Hepatocyte (in vitro differentiated cells): ENCODE measurements around the gene SIMC1. TPM values are rescaled to one million over a fixed set of nuclear protein-coding genes. Genes with fewer than 3 reads are reported as not detected.

Experiments
- DNase-seq: peaks from one replicate; pipeline ENCODE4 v3.0.0-alpha.2; 2016; ENCODE audit warnings: low spot score
- H2AFZ ChIP-seq: fragments of 200-600 bp; sonication (generic); 2 replicates; pipeline ENCODE4 v1.6.0; 2016; ENCODE audit warnings: antibody characterized with exemption, mild to moderate bottlenecking
- H3K27ac ChIP-seq: fragments of 200-600 bp; sonication (generic); 2 replicates; pipeline ENCODE4 v1.5.1; 2016; ENCODE audit warnings: mild to moderate bottlenecking
- H3K27me3 ChIP-seq: fragments of 200-600 bp; sonication (generic); 2 replicates; pipeline ENCODE4 v1.6.1; 2016
- H3K36me3 ChIP-seq: fragments of 200-600 bp; sonication (generic); replicated peaks from 2 replicates; pipeline ENCODE4 v1.5.1; 2016; ENCODE audit warnings: low read depth; ENCODE audit not compliant: insufficient read depth
- H3K4me1 ChIP-seq: fragments of 200-600 bp; sonication (generic); 2 replicates; pipeline ENCODE4 v1.5.1; 2016; ENCODE audit warnings: mild to moderate bottlenecking, moderate library complexity; ENCODE audit not compliant: insufficient read depth
- H3K4me2 ChIP-seq: fragments of 200-600 bp; sonication (generic); 2 replicates; pipeline ENCODE4 v1.6.0; 2016
- H3K4me3 ChIP-seq: fragments of 200-600 bp; sonication (generic); 2 replicates; pipeline ENCODE4 v1.5.1; 2016; ENCODE audit warnings: mild to moderate bottlenecking
- H3K79me2 ChIP-seq: fragments of 200-600 bp; sonication (generic); 2 replicates; pipeline ENCODE4 v1.6.0; 2017; ENCODE audit warnings: mild to moderate bottlenecking
- H3K9me2 ChIP-seq: fragments of 200-600 bp; sonication (generic); replicated peaks from 2 replicates; pipeline ENCODE4 v1.6.0; 2017; ENCODE audit warnings: mild to moderate bottlenecking; ENCODE audit not compliant: insufficient read depth
- H3K9me3 ChIP-seq: fragments of 200-600 bp; sonication (generic); 2 replicates; pipeline ENCODE4 v1.5.1; 2016; ENCODE audit warnings: low read depth, mild to moderate bottlenecking
- H4K20me1 ChIP-seq: fragments of 200-600 bp; sonication (generic); 2 replicates; pipeline ENCODE4 v1.6.0; 2016; ENCODE audit warnings: mild to moderate bottlenecking; ENCODE audit not compliant: insufficient read depth, poor library complexity, severe bottlenecking
- CTCF ChIP-seq: fragments of 200-600 bp; sonication (generic); IDR thresholded peaks from 2 replicates; pipeline ENCODE4 v1.5.1; 2016; ENCODE audit warnings: antibody characterized with exemption, mild to moderate bottlenecking; ENCODE audit not compliant: poor library complexity
- EZH2 ChIP-seq: fragments of 200-600 bp; sonication (generic); IDR thresholded peaks from 2 replicates; pipeline ENCODE4 v1.6.1; 2016; ENCODE audit warnings: antibody characterized with exemption, mild to moderate bottlenecking, borderline replicate concordance
- EZH2phosphoT487 ChIP-seq: fragments of 200-600 bp; sonication (generic); IDR thresholded peaks from one replicate; pipeline ENCODE4 v1.6.1; 2018; ENCODE audit warnings: antibody characterized with exemption, mild to moderate bottlenecking, low read depth, moderate library complexity; ENCODE audit not compliant: unreplicated experiment, severe bottlenecking
- WGBS: methylation state at CpG from one replicate; pipeline ENCODE4 v1.1.6; 2016; ENCODE audit warnings: low lambda C conversion rate; ENCODE audit errors: missing lambda C conversion rate; 5-methylcytosine and 5-hydroxymethylcytosine counted together
- polyA plus RNA-seq: library from polyadenylated mRNA; unstranded; fragments of >200 nt; fragmentation: Nextera tagmentation; extraction: Ambion mirVana; gene quantifications from 2 replicates; pipeline ENCODE4 v1.2.1, GENCODE V29; 2016
- total RNA-seq: library from RNA; depleted of rRNA; stranded (reverse); fragments of >200 nt; gene quantifications from 2 replicates; pipeline ENCODE4 v1.2.3, GENCODE V29; 2014

Gene SIMC1
- total and polyA plus RNA-seq, 2 experiments from 2014 or later = 34.7 to 37.6 TPM

GRCh38 chr5:176387384-176387925, 149.2 kb downstream of the SIMC1 start:
- Histone ChIP-seq H3K4me3 (peak overlapping the region; percentile 45), H3K36me3 (no peaks in the 10 kb centered on the region), H3K9me3 (no peaks in the 10 kb centered on the region), H3K27ac (peak overlapping the region; percentile 62), H3K79me2 (peaks cover 38% of the 10 kb centered on the region), H3K9me2 (no peaks in the 10 kb centered on the region), H2AFZ (no peak overlapping the region), H3K4me1 (peaks cover 14% of the 10 kb centered on the region), H4K20me1 (no peaks in the 10 kb centered on the region), H3K4me2 (peak overlapping the region; percentile 84), H3K27me3 (no peaks in the 10 kb centered on the region)
- no peak for DNase-seq
- TF ChIP-seq EZH2phosphoT487 (no peak), CTCF (no peak)
- WGBS = 44% methylated on average over 8 of the region's 8 CpGs

- Histone ChIP-seq H2AFZ (peak overlapping the region; percentile 56), H3K27ac (peak overlapping the region; percentile 62), H4K20me1 (no peaks in the 10 kb centered on the region), H3K36me3 (no peaks in the 10 kb centered on the region), H3K9me2 (no peaks in the 10 kb centered on the region), H3K4me2 (peak overlapping the region; percentile 84), H3K4me3 (peak overlapping the region; percentile 45), H3K27me3 (no peaks in the 10 kb centered on the region), H3K79me2 (peaks cover 38% of the 10 kb centered on the region), H3K4me1 (peaks cover 14% of the 10 kb centered on the region), H3K9me3 (no peaks in the 10 kb centered on the region)
- TF ChIP-seq CTCF (no peak), EZH2phosphoT487 (no peak), EZH2 (no peak)
- WGBS = 2% methylated on average over 29 of the region's 29 CpGs
- peak; percentile 40 for DNase-seq
Measured at GRCh38 chr5:176388003-176388443, 149.8 kb downstream of the SIMC1 start.

- peak within 1 kb of the TSS; percentile 56 for H2AFZ ChIP-seq
- H3K79me2 ChIP-seq = peaks cover 38% of the 10 kb centered on the region
- peak within 1 kb of the TSS; percentile 84 for H3K4me2 ChIP-seq
- H3K27ac ChIP-seq = peak within 1 kb of the TSS; percentile 94
- H3K9me3 ChIP-seq = no peaks in the 10 kb centered on the region
- DNase-seq = peak; percentile 100
- no peak for TF ChIP-seq EZH2phosphoT487
- TF ChIP-seq EZH2 = no peak
- TF ChIP-seq CTCF = no peak
- WGBS = under 1% methylated on average over 45 of the region's 47 CpGs
- no peaks in the 10 kb centered on the region for H3K9me2 ChIP-seq
- peak within 1 kb of the TSS; percentile 52 for H3K4me3 ChIP-seq
- H4K20me1 ChIP-seq = no peaks in the 10 kb centered on the region
- no peaks in the 10 kb centered on the region for H3K27me3 ChIP-seq
- H3K36me3 ChIP-seq = no peaks in the 10 kb centered on the region
- H3K4me1 ChIP-seq = peaks cover 14% of the 10 kb centered on the region
Measured at GRCh38 chr5:176388444-176389134, 150.4 kb downstream of the SIMC1 start, which contains the start of the genes HIGD2A and NOP16. HIGD2A (plus strand) TSS chr5:176388751; CDS start chr5:176388820, 69 bp downstream. NOP16 (minus strand) TSS chr5:176388598; CDS start chr5:176388539, 59 bp downstream.
